ENCODE data around the gene LAMB2. TPM values are rescaled to one million over a fixed set of nuclear protein-coding genes. Genes with fewer than 3 reads are reported as not detected.

Gene LAMB2
- total and polyA plus RNA-seq, 2 of the 8 experiments (the other 6 are each of a cell fraction or from before 2014, with no cell fraction given) = 112 to 153 TPM

DNA sequence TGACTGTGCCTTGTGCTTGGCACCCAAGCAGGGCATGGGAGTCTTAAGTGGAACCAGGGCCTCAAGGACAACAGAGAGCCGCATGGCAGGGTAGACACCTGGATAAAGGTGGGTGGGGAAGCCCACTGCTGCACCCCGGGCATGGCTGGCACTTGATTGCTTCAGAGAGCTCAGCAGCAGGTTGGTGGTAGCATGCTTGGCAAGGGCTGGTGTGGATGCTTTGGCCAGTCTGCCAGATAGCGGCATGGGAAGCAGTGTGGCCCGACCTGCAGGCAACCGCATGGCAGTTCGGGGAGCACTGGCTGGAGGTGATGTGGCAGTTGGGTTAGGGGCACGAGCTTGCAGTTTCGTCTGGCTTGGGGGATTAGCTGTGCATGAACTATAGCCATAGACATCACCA is 30.8 kb upstream of the LAMB2 start:
- Histone ChIP-seq H3K4ac (replicated peaks; ENCODE audit: insufficient read length, low read depth, low read length) (no peak overlapping the region), H2BK120ac (replicated peaks; ENCODE audit: low read depth, low read length) (no peak overlapping the region), H4K5ac (ENCODE audit: insufficient read length, low read depth, low read length) (no peak overlapping the region), H3K18ac (ENCODE audit: extremely low read depth, low read length) (no peak overlapping the region), H3K27me3 (replicated peaks in 1 of 4; ENCODE audit: control insufficient read depth in 3 of 4, extremely low read depth in 1 of 4, insufficient read depth in 3 of 4, low read length in 3 of 4) (peaks cover 0 to 3% (median 0%) of the 10 kb centered on the region in 4 experiments; a peak in 1 of 7 replicates), H4K91ac (replicated peaks; ENCODE audit: insufficient read length, low read length) (no peak overlapping the region), H3K9me3 (ENCODE audit: insufficient read depth in 2 of 2, low read depth in 1 of 2, low read length in 1 of 2) (no peaks in the 10 kb centered on the region), H4K8ac (ENCODE audit: extremely low read depth, insufficient read depth, low read length) (no peak overlapping the region), H3K4me2 (ENCODE audit: insufficient read depth in 1 of 2, low read depth in 2 of 2, low read length in 2 of 2) (no peak overlapping the region), H3K79me2 (ENCODE audit: control insufficient read depth in 1 of 2, insufficient read depth in 2 of 2, low read length in 2 of 2) (peaks cover 9 to 25% of the 10 kb centered on the region in 2 experiments; a peak in 3 of 4 replicates), H3K23ac (ENCODE audit: insufficient read length) (no peak overlapping the region), H2BK20ac (ENCODE audit: low read length) (no peak overlapping the region), H4K20me1 (replicated peaks in 1 of 2; ENCODE audit: control insufficient read depth in 1 of 2, insufficient read depth in 2 of 2, low read length in 2 of 2) (peaks cover 3 to 16% of the 10 kb centered on the region in 2 experiments), H2BK12ac (ENCODE audit: low read depth, low read length) (no peak overlapping the region), H3K4me3 (ENCODE audit: extremely low read depth in 1 of 4, insufficient read depth in 2 of 4, low read depth in 3 of 4, low read length in 4 of 4) (no peak overlapping the region), H3K4me1 (replicated peaks in 1 of 4; ENCODE audit: control insufficient read depth in 3 of 4, insufficient read depth in 4 of 4, low read length in 3 of 4) (peaks cover 0 to 11% (median 4%) of the 10 kb centered on the region in 4 experiments; a peak in 4 of 7 replicates), H3K23me2 (ENCODE audit: low read depth, low read length) (peaks cover 9% of the 10 kb centered on the region), H2AK5ac (ENCODE audit: low read depth, low read length) (no peak overlapping the region), H3K79me1 (ENCODE audit: low read depth, low read length) (peaks cover 23% of the 10 kb centered on the region), H3K56ac (replicated peaks; ENCODE audit: insufficient read length, low read depth, low read length) (no peak overlapping the region), H2BK5ac (ENCODE audit: low read depth, low read length) (no peak overlapping the region), H3K27ac (ENCODE audit: low read depth, low read length) (no peak overlapping the region), H3K14ac (ENCODE audit: insufficient read length) (no peak overlapping the region), H2BK15ac (ENCODE audit: low read length) (no peak overlapping the region), H2AFZ (ENCODE audit: low read length) (no peak overlapping the region), H3K36me3 (ENCODE audit: control insufficient read depth in 2 of 4, insufficient read depth in 4 of 4, low read length in 3 of 4) (peaks cover 5 to 20% (median 12%) of the 10 kb centered on the region in 4 experiments), H3K9ac (replicated peaks in 1 of 4; ENCODE audit: extremely low read depth in 1 of 4, low read depth in 3 of 4, low read length in 3 of 4) (no peak overlapping the region)
- POLR2A ChIA-PET (ENCODE audit: partially characterized antibody) = interaction anchor here (2.2 to 4.3 kb wide), 2 partner anchors 8 kb away, joined by 8 to 15 read pairs; partner anchors contain the start of gene KLHDC8B
- FAIRE-seq = no peak
- WGBS, 2 experiments (ENCODE audit: extremely low coverage in 1 of 2, insufficient coverage in 1 of 2, insufficient read length in 1 of 2, insufficient replicate concordance in 2 of 2, low coverage in 1 of 2, low lambda C conversion rate in 2 of 2, missing lambda C conversion rate in 1 of 2) = 91% methylated on average over 8 of the region's 8 CpGs; no CpG with 5 or more reads in 1 of the 2 experiments
- DNase-seq (ENCODE audit: low read depth in 1 of 2, low spot score in 2 of 2) = no peak
- CTCF ChIA-PET (ENCODE audit: partially characterized antibody) = interaction anchor here (0.6 to 1.7 kb wide), 5 partner anchors 28 to 289 kb away, joined by 3 to 5 read pairs (median 4); partner anchors contain the start of genes LAMB2 and USP19
- TF ChIP-seq BRCA1 (IDR thresholded peaks at IDR 0.05; ENCODE audit: low read depth, low read length) (no peak), SP2 (IDR thresholded peaks at IDR 0.05; ENCODE audit: low read length) (no peak), ASH2L (IDR thresholded peaks at IDR 0.05; ENCODE audit: low read length) (no peak), SAP30 (IDR thresholded peaks at IDR 0.05; ENCODE audit: insufficient read depth, insufficient replicate concordance, low read length) (no peak), SIN3A (conservative IDR thresholded peaks at IDR 0.05 in 1 of 2, IDR thresholded peaks at IDR 0.05 in 1 of 2; ENCODE audit: low read depth in 1 of 2, low read length in 2 of 2) (no peak), KDM1A (IDR thresholded peaks at IDR 0.05; ENCODE audit: borderline replicate concordance, low read length) (no peak), KDM4A (IDR thresholded peaks at IDR 0.05; ENCODE audit: low read depth, low read length, severe bottlenecking) (no peak), TCF12 (IDR thresholded peaks at IDR 0.05; ENCODE audit: low read depth, low read length) (no peak), GTF2F1 (IDR thresholded peaks at IDR 0.05; ENCODE audit: borderline replicate concordance, low read depth, low read length) (no peak), TAF1 (IDR thresholded peaks at IDR 0.05; ENCODE audit: low read depth, low read length) (no peak), FOSL1 (IDR thresholded peaks at IDR 0.05; ENCODE audit: insufficient read depth, low read depth, low read length) (no peak)
- TF ChIP-seq, protein P1, sequence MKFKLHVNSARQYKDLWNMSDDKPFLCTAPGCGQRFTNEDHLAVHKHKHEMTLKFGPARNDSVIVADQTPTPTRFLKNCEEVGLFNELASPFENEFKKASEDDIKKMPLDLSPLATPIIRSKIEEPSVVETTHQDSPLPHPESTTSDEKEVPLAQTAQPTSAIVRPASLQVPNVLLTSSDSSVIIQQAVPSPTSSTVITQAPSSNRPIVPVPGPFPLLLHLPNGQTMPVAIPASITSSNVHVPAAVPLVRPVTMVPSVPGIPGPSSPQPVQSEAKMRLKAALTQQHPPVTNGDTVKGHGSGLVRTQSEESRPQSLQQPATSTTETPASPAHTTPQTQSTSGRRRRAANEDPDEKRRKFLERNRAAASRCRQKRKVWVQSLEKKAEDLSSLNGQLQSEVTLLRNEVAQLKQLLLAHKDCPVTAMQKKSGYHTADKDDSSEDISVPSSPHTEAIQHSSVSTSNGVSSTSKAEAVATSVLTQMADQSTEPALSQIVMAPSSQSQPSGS (IDR thresholded peaks at IDR 0.05; ENCODE audit: low read length) = no peak
